Activated naive CD4-positive, alpha-beta T cell treated with anti-CD3 and anti-CD28 coated beads, Interleukin-2, amount 50 U/mL, for 24 hours (primary cell): ENCODE results near the gene SF3B5.
"Not testable (repeated sequence)": the region's sequence is repeated elsewhere in the genome, so short reads cannot be mapped to it uniquely, and the experiment has no call there.

Source experiments
- H3K27ac Mint-ChIP-seq: one replicate; pipeline ENCODE4 v1.8.0; 2021; ENCODE audit warnings: mild to moderate bottlenecking, mixed read lengths
- H3K27me3 Mint-ChIP-seq: one replicate; pipeline ENCODE4 v1.8.0; 2021; ENCODE audit warnings: mixed read lengths
- H3K36me3 Mint-ChIP-seq: one replicate; pipeline ENCODE4 v1.8.0; 2021; ENCODE audit warnings: mixed read lengths
- H3K4me1 Mint-ChIP-seq: one replicate; pipeline ENCODE4 v1.8.0; 2021; ENCODE audit warnings: mixed read lengths
- H3K4me3 Mint-ChIP-seq: one replicate; pipeline ENCODE4 v1.8.0; 2021; ENCODE audit warnings: mild to moderate bottlenecking, mixed read lengths
- H3K9me3 Mint-ChIP-seq: one replicate; pipeline ENCODE4 v1.8.0; 2021; ENCODE audit warnings: mixed read lengths

Gene SF3B5

DNA sequence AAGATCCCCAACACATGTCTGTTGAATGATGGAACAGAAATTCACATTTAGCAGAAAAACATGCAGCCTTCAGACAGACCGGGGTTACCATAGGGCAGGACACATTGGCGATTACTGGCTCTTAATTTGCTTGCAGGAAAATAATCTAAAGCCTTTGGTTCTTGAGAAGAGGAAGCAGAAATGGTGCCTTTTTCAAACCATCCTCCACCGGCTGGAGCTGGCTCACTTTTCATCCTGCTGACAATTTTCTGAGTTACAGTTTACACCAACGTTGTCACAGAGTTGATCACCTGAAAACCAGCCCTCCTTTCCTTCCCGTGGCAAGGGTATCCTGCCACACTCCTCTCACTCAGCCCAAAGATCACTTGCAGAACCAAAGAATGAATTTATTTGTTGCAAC lies 32.6 kb downstream of the SF3B5 start:
- Mint-ChIP-seq H3K27ac (no peak overlapping the region), H3K27me3 (no peaks in the 10 kb centered on the region), H3K36me3 (no peaks in the 10 kb centered on the region), H3K4me3 (peak overlapping the region; percentile 91), H3K9me3 (no peaks in the 10 kb centered on the region), H3K4me1 (peaks cover 39% of the 10 kb centered on the region)

DNA sequence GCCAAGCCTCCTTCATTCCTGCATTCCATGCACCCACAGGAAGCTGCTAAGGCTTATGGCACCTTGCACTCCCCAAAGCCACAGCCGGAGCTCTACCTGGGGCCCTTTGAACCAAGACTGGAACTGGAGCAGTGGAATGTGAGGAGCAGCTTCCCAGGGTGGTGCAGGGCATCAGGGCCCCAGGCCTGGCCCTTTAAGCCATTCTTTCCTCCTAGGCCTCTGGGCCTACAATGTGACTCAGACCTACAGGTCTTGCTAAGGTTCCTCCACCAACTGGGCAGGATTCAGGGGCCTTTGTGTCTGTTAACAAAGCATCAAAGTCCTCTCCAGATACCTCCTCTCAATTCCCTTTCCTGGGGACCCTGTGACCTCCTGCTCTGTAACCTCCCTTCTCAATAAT lies 36.2 kb downstream of the SF3B5 start:
- no peaks in the 10 kb centered on the region for H3K36me3 Mint-ChIP-seq
- no peaks in the 10 kb centered on the region for H3K27me3 Mint-ChIP-seq
- peaks cover 35% of the 10 kb centered on the region for H3K4me1 Mint-ChIP-seq
- H3K27ac Mint-ChIP-seq = no peak overlapping the region
- no peak overlapping the region for H3K4me3 Mint-ChIP-seq
- H3K9me3 Mint-ChIP-seq = no peaks in the 10 kb centered on the region

GRCh38 chr6:144055121-144055931 lies 40.0 kb downstream of the SF3B5 start:
- no peaks in the 10 kb centered on the region for H3K9me3 Mint-ChIP-seq
- H3K4me3 Mint-ChIP-seq = peak overlapping the region; percentile 81
- H3K27me3 Mint-ChIP-seq = no peaks in the 10 kb centered on the region
- H3K4me1 Mint-ChIP-seq = peaks cover 29% of the 10 kb centered on the region
- no peaks in the 10 kb centered on the region for H3K36me3 Mint-ChIP-seq
- H3K27ac Mint-ChIP-seq = peak overlapping the region; percentile 93

- H3K27me3 Mint-ChIP-seq = no peaks in the 10 kb centered on the region
- no peaks in the 10 kb centered on the region for H3K9me3 Mint-ChIP-seq
- H3K27ac Mint-ChIP-seq = no peak overlapping the region
- peaks cover 29% of the 10 kb centered on the region for H3K4me1 Mint-ChIP-seq
- H3K4me3 Mint-ChIP-seq = no peak overlapping the region
- no peaks in the 10 kb centered on the region for H3K36me3 Mint-ChIP-seq
Observed at GRCh38 chr6:144053601-144054000, 41.8 kb downstream of the SF3B5 start.

DNA sequence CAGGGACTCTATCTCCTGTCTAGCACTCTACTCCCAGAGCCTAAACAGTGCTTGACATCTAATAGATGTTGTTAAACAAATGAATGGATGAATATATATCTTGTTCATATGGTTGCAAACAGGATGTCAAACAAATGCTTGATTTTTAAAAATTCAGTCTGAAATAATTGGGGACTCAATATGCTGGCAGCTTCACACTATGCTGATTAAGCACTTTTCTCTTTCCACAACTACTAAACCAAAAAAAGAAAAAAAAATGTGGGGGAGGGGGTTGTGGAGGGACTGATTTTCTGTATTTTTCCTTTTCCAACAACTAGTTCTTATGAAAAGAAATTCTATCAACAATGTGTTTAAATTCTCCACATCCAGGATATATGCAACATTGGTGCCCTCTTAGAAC lies 42.9 kb downstream of the SF3B5 start:
- H3K4me3 Mint-ChIP-seq = no peak overlapping the region
- no peaks in the 10 kb centered on the region for H3K9me3 Mint-ChIP-seq
- H3K27ac Mint-ChIP-seq = no peak overlapping the region
- no peaks in the 10 kb centered on the region for H3K27me3 Mint-ChIP-seq
- peaks cover 29% of the 10 kb centered on the region for H3K4me1 Mint-ChIP-seq
- H3K36me3 Mint-ChIP-seq = peaks cover 2% of the 10 kb centered on the region

DNA sequence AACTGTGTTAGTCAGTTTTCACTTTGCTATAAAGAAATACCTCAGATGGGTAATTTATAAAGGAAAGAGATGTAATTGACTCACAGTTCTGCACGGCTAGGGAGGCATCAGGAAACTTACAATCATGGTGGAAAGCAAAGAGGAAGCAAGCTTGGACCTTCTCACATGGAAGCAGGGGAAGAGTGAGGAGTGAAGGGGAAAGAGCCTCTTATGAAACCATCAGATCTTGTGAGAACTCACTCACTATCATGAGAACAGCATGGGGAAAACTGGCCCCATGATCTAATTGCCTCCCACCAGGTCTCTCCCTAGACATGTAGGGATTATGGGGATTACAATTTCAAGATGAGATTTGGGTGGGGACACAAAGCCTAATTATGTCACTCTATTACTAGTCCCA lies 46.0 kb downstream of the SF3B5 start:
- Mint-ChIP-seq H3K9me3 (no peaks in the 10 kb centered on the region), H3K36me3 (peaks cover 2% of the 10 kb centered on the region), H3K4me3 (no peak overlapping the region), H3K27me3 (no peaks in the 10 kb centered on the region), H3K4me1 (peaks cover 10% of the 10 kb centered on the region), H3K27ac (no peak overlapping the region)

GRCh38 chr6:144047688-144048087 lies 47.7 kb downstream of the SF3B5 start:
- Mint-ChIP-seq H3K9me3 (no peaks in the 10 kb centered on the region), H3K27ac (no peak overlapping the region), H3K4me3 (no peak overlapping the region), H3K4me1 (no peaks in the 10 kb centered on the region), H3K36me3 (peaks cover 2% of the 10 kb centered on the region), H3K27me3 (no peaks in the 10 kb centered on the region)

DNA sequence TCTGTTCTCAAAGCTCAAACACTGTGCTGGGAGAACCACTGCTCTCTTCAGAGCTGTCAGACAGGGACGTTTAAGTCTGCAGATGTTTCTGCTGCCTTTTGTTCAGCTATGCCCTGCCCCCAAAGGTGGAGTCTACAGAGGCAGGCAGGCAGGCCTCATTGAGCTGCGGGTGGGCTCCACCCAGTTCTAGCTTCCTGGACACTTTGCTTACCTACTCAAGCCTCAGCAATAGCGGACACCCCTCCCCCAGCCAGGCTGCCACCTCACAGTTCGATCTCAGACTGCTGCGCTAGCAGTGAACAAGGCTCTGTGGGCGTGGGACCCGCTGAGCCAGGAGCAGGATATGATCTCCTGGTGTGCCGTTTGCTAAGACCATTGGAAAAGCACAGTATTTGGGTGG lies 48.7 kb downstream of the SF3B5 start:
- not testable (repeated sequence) for H3K9me3 Mint-ChIP-seq, H3K36me3 Mint-ChIP-seq, H3K4me3 Mint-ChIP-seq, H3K27me3 Mint-ChIP-seq, H3K4me1 Mint-ChIP-seq, H3K27ac Mint-ChIP-seq

- H3K27me3 Mint-ChIP-seq, H3K27ac Mint-ChIP-seq, H3K4me1 Mint-ChIP-seq, H3K9me3 Mint-ChIP-seq, H3K4me3 Mint-ChIP-seq, H3K36me3 Mint-ChIP-seq: not testable (repeated sequence)
Observed at GRCh38 chr6:144044989-144045388, 50.4 kb downstream of the SF3B5 start.
